H1 (cell line): Measurements from ENCODE around the gene METAP1D.

Experiments used
- ATF3 ChIP-seq: IDR thresholded peaks from 2 replicates; pipeline ENCODE4 v1.6.1; 2011; ENCODE audit warnings: low read depth, mild to moderate bottlenecking, low read length; ENCODE audit not compliant: insufficient read depth
- CTCF ChIP-seq, 3 experiments: IDR thresholded peaks; 1 replicate in 2 of 3; 2 replicates in 1 of 3; pipeline versions ENCODE4 v1.5.1 to v1.6.1; 2011; ENCODE audit warnings: low read length in 3 of 3, mild to moderate bottlenecking in 3 of 3, inconsistent platforms in 2 of 3, low read depth in 1 of 3, moderate library complexity in 1 of 3; ENCODE audit not compliant: insufficient read depth in 1 of 3; ENCODE audit errors: control extremely low read depth in 1 of 3
- EZH2 ChIP-seq: fragments of 200-600 bp; sonication (generic); IDR thresholded peaks from 2 replicates; pipeline ENCODE4 v1.7.1; 2012; ENCODE audit warnings: low read depth, mild to moderate bottlenecking, moderate library complexity, low read length, inconsistent platforms; ENCODE audit not compliant: severe bottlenecking
- KDM5A ChIP-seq: fragments of 200-600 bp; IDR thresholded peaks from 2 replicates; pipeline ENCODE4 v1.7.1; 2012; ENCODE audit warnings: mild to moderate bottlenecking, low read length, inconsistent platforms, mixed read lengths
- RAD21 ChIP-seq, 2 experiments: IDR thresholded peaks in 1 of 2; conservative IDR thresholded peaks in 1 of 2; 2 replicates each; pipeline ENCODE4 v1.6.1; 2011; ENCODE audit warnings: low read depth in 2 of 2, low read length in 2 of 2, improper control_type of control experiment in 1 of 2, inconsistent platforms in 1 of 2, mild to moderate bottlenecking in 1 of 2, moderate library complexity in 1 of 2
- SIN3A ChIP-seq, 2 experiments: IDR thresholded peaks in 1 of 2; conservative IDR thresholded peaks in 1 of 2; 2 replicates each; pipeline ENCODE4 v1.6.1; 2011 to 2012; ENCODE audit warnings: low read length in 2 of 2, improper control_type of control experiment in 1 of 2, low read depth in 1 of 2, mild to moderate bottlenecking in 1 of 2
- TAF1 ChIP-seq: IDR thresholded peaks from 2 replicates; pipeline ENCODE4 v1.6.1; 2011; ENCODE audit warnings: mild to moderate bottlenecking, low read depth, low read length

GRCh38 chr2:172098650-172099471 lies 99.1 kb downstream of the METAP1D start:
- TF ChIP-seq CTCF (IDR thresholded peaks at IDR 0.05; ENCODE audit: control extremely low read depth in 1 of 3, insufficient read depth in 1 of 3, low read depth in 1 of 3, low read length in 3 of 3) = no peak
- no peak for TF ChIP-seq TAF1
- peak; percentile 40; the same call in 1 of the 2 replicates for TF ChIP-seq ATF3
- peak; percentile 88 for TF ChIP-seq EZH2
- TF ChIP-seq RAD21 (IDR thresholded peaks at IDR 0.05 in 1 of 2, conservative IDR thresholded peaks at IDR 0.05 in 1 of 2; ENCODE audit: low read depth in 2 of 2, low read length in 2 of 2) = no peak
- no peak for TF ChIP-seq SIN3A (conservative IDR thresholded peaks at IDR 0.05 in 1 of 2, IDR thresholded peaks at IDR 0.05 in 1 of 2; ENCODE audit: low read depth in 1 of 2, low read length in 2 of 2)
- TF ChIP-seq KDM5A = no peak
